Mucosa of descending colon (tissue), 3 donors: ENCODE data around the gene FBXL17. TPM values are rescaled to one million over a fixed set of nuclear protein-coding genes. Genes with fewer than 3 reads are reported as not detected.

Source experiments
- ATAC-seq: fragments of 200-7000 bp; cut with Tn5 transposase; one replicate; pipeline ENCODE4 v1.9.1; 2020; ENCODE audit warnings: mild to moderate bottlenecking, moderate library complexity
- DNase-seq, 3 donors: peaks; one replicate each; pipeline ENCODE4 v3.0.0-alpha.2; 2020
- H3K36me3 ChIP-seq: fragments of 200-600 bp; one replicate; pipeline ENCODE4 v1.8.0; 2021; ENCODE audit warnings: low read depth, mild to moderate bottlenecking
- H3K4me1 ChIP-seq: fragments of 200-600 bp; one replicate; pipeline ENCODE4 v1.8.0; 2021; ENCODE audit warnings: low read depth, mild to moderate bottlenecking
- H3K4me3 ChIP-seq: fragments of 200-600 bp; one replicate; pipeline ENCODE4 v1.8.0; 2021; ENCODE audit warnings: mild to moderate bottlenecking
- H3K9me3 ChIP-seq: fragments of 200-600 bp; one replicate; pipeline ENCODE4 v1.8.0; 2021; ENCODE audit warnings: mild to moderate bottlenecking
- CTCF ChIP-seq: fragments of 200-600 bp; IDR thresholded peaks from one replicate; pipeline ENCODE4 v1.8.0; 2022; ENCODE audit warnings: antibody characterized with exemption, mild to moderate bottlenecking
- intact Hi-C, 2 donors: fragments of 100-400 bp; cut with DNase I in 1 of 2; cut with micrococcal nuclease in 1 of 2; formaldehyde crosslinking; loops; one replicate each; pipeline versions ENCODE4 v1.11.0 to v1.11.1; 2022; cut with DNase I, micrococcal nuclease
- total RNA-seq, 3 donors: library from RNA; stranded (reverse); fragmentation: NEBNext Ultra II Directional in 2 of 3; extraction: Animal tissue kit (Norgen Biotek cat#: 25700) in 2 of 3; gene quantifications; one replicate each; pipeline versions ENCODE4 v1.2.1 to v1.2.4, GENCODE V29; 2021 to 2023
- donor health status: DM: no; HTN: no; CAD: no; lungs with moderate emphysema.
- donor health status: DM: no; HTN: no; CAD: no.
- donor health status: DM: no; HTN: yes; CAD: no.

FBXL17 gene
- total RNA-seq, 3 donors from 2014 or later, result 22.8 to 25.6 (median 23.8) TPM

- no peak for TF ChIP-seq CTCF
- Histone ChIP-seq H3K36me3 (no peaks in the 10 kb centered on the region), H3K9me3 (no peaks in the 10 kb centered on the region), H3K4me3 (no peak overlapping the region), H3K4me1 (no peaks in the 10 kb centered on the region)
- ATAC-seq (no peak), DNase-seq (no peak)
- intact Hi-C loops, result no loop called here
These were observed 551.1 kb downstream of the FBXL17 start for GRCh38 chr5:107830750-107831149.

GRCh38 chr5:107826311-107827000, 555.4 kb downstream of the FBXL17 start:
- Histone ChIP-seq H3K9me3 (no peaks in the 10 kb centered on the region), H3K36me3 (no peaks in the 10 kb centered on the region), H3K4me3 (no peak overlapping the region), H3K4me1 (no peaks in the 10 kb centered on the region)
- no peak for ATAC-seq
- TF ChIP-seq CTCF, result no peak
- intact Hi-C loops, result no loop called here
- DNase-seq, result no peak

- Histone ChIP-seq H3K9me3 (no peaks in the 10 kb centered on the region), H3K36me3 (no peaks in the 10 kb centered on the region), H3K4me1 (no peaks in the 10 kb centered on the region), H3K4me3 (no peak overlapping the region)
- intact Hi-C loops, result no loop called here
- ATAC-seq (no peak), DNase-seq (no peak)
- TF ChIP-seq CTCF, result no peak
These were observed 557.1 kb downstream of the FBXL17 start for GRCh38 chr5:107824821-107825220.

- intact Hi-C loops, result no loop called here
- no peaks in the 10 kb centered on the region for H3K4me1 ChIP-seq
- no peaks in the 10 kb centered on the region for H3K36me3 ChIP-seq
- no peak for TF ChIP-seq CTCF
- ATAC-seq (no peak), DNase-seq (no peak)
- H3K4me3 ChIP-seq, result no peak overlapping the region
- no peaks in the 10 kb centered on the region for H3K9me3 ChIP-seq
These were observed 560.6 kb downstream of the FBXL17 start for GRCh38 chr5:107821288-107821687.

GRCh38 chr5:107820429-107820828, 561.5 kb downstream of the FBXL17 start:
- Histone ChIP-seq H3K9me3 (no peaks in the 10 kb centered on the region), H3K4me1 (no peaks in the 10 kb centered on the region), H3K4me3 (no peak overlapping the region), H3K36me3 (no peaks in the 10 kb centered on the region)
- intact Hi-C loops, result no loop called here
- no peak for DNase-seq
- TF ChIP-seq CTCF, result no peak
- ATAC-seq, result no peak

- Histone ChIP-seq H3K36me3 (no peaks in the 10 kb centered on the region), H3K9me3 (no peaks in the 10 kb centered on the region), H3K4me1 (no peaks in the 10 kb centered on the region), H3K4me3 (no peak overlapping the region)
- ATAC-seq (no peak), DNase-seq (no peak)
- TF ChIP-seq CTCF, result no peak
- intact Hi-C loops, result no loop called here
These were observed 563.9 kb downstream of the FBXL17 start for GRCh38 chr5:107817951-107818350.
